GM19324 (cell line): ENCODE measurements around the gene ECM1.

ENCODE experiments used
- ATAC-seq: cut with Tn5 transposase; IDR thresholded peaks from one replicate; pipeline ENCODE4 v1.9.1; 2021; ENCODE audit warnings: mild to moderate bottlenecking, moderate library complexity; ENCODE audit not compliant: unreplicated experiment, low FRiP score

The ECM1 gene

DNA sequence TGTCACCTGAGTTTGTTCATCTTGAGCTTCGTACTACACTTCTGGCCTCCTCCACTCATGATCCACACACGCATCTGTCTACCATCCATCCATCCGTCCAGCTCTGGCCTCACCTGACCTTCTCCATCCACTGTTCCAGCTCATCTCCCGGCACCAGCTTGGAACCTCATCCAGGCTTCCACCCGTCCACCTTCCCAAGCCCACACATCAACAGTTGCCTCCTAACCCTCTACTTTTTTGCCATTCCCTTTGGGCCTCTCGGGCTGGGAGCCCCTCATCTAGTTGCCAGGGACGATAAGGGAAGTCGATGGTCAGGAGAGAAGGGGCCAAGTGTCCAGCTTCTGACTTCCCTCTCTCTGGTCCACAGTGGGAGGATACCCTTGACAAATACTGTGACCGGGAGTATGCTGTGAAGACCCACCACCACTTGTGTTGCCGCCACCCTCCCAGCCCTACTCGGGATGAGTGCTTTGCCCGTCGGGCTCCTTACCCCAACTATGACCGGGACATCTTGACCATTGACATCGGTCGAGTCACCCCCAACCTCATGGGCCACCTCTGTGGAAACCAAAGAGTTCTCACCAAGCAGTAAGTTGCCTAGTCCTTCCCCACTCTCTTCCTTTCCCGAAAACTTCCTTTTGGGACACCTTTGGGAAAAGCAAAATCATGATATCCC lies 4.2 kb downstream of the ECM1 start:
- no peak for ATAC-seq

- ATAC-seq: no peak
Measured at GRCh38 chr1:150512846-150513245, 4.9 kb downstream of the ECM1 start.

DNA sequence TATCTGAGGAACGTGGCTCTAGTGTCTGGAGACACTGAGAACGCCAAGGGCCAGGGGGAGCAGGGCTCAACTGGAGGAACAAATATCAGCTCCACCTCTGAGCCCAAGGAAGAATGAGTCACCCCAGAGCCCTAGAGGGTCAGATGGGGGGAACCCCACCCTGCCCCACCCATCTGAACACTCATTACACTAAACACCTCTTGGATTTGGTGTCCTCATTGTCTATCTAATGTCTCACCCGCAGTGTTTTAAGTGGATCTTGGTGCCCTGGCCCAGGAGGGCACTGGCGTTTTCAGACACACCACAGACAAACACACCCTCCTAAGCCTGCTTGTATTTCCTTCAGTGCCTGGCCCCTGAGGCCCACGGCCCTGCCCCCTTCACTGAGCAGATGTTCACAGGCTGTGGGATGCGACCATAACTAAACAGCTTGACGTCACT lies 5.5 kb downstream of the ECM1 start:
- no peak for ATAC-seq

DNA sequence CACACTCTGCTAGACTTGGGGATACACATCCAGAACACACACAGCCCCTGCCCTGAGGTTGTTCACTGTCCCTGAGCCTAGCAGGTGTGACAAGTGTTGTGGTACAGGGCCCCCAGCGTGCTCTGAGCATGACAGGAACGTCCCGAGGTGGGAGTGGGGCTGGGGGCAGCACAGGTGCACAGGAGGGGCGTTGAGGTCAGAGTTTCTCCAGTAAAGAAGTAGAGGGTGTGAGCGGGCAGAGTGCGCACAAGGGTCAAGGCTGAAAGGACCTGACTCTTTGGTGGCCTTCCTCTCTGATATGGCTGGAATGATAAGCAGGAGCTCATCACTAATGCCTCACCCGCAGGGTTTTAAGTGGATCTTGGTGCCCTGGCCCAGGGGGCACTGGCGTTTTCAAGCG lies 6.4 kb downstream of the ECM1 start:
- ATAC-seq: no peak

DNA sequence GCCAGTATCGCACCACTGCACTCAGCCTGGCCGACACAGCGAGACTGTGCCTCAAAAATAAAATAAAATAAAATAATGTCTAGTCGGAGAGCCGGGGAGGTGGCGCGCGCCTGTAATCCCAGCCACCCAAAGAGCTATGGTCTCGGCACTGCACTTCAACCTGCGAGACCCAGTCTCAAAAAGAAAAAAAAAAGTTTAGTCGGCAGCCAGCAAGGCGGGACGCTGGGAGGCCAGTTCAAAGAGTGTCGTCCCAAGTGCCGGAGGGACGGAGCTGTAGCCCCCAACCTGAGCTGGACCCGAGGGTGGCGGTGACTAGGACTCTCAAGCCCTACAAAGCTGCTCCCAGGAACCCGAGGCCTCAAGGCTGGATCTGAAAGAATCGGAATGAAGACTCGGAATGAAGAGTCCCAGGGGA lies 7.0 kb downstream of the ECM1 start:
- no peak for ATAC-seq

- peak; percentile 97 for ATAC-seq
Measured at GRCh38 chr1:150515328-150516049, 7.6 kb downstream of the ECM1 start, which contains the start of gene FALEC. Gene FALEC (plus strand): TSS chr1:150515752.

- ATAC-seq: no peak
Measured at GRCh38 chr1:150516050-150516591, 8.2 kb downstream of the ECM1 start.

DNA sequence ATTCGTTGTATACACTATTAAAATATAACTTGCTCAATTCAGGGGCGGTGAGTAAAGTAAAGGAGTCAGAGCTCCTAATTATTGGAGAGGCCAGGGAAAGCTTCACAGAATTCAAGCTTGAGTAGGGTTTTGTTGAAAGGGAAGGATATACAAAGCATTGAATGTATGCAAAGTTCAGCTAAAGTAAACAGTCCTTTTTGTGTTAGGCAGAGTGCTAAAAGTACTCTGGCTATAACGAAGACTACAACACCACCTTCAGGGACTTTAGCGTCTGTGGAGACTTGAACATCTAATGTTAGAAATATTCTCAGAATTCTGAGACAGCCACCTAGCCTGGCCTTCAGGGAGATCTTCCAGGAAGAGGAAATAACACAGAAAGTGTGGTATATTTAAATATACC lies 8.7 kb downstream of the ECM1 start:
- no peak for ATAC-seq

DNA sequence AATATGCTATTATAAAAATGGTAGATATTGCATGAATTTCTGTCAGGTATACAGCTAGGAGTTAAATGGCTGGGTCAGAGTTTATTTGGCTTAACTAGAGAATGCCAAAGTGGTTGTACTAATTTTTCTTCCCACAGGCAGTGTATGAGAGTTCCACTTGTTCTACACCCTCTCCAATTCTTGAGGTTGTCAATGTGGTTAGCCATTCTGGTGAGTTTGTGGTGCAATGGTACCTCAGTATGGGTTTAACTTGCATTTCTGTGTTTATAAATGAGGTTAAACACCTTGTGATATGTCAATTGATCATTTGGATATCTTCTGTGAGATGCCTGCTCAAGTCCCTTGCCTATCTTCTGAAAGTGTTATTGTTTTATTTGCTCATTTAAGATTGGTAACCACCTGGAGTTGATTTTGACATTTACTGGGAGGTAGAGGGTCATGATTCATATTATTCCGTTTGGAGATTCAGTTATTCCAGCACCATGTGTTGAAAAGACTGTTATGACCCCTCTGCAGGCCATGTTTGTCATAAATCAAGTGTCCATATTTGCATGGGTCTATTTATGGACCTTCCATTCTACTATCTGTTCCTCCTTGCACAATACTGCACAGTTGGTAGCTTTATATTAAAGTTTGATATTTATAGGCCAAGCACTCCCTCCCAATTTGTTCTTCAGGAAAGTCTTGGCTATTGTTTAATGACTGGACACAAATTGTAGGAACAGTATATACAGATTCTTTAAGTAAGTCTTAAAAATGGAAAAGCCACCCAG lies 13.5 kb downstream of the ECM1 start:
- no peak for ATAC-seq

GRCh38 chr1:150525348-150525747 lies 17.4 kb downstream of the ECM1 start:
- ATAC-seq: no peak

DNA sequence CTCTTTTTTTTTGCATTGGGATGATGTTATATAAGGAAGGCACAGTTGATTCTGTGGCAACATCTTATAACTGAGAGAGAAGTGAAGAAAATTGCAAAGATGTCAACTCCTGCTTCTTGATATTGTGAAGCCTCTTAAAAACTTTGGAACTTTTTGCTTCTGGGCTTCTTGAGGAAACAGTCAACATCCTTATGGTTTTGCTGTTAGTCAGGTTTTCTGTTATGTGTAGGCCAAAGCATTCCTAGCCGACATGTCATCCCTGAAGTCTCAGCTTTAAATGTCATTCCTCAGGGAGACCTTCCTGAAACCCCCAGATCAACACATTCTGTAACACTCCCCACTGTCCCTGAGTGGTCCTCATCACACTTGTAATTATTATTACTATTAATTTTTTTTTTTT lies 20.3 kb downstream of the ECM1 start:
- no peak for ATAC-seq

- no peak for ATAC-seq
Measured at GRCh38 chr1:150529017-150529416, 21.1 kb downstream of the ECM1 start.

DNA sequence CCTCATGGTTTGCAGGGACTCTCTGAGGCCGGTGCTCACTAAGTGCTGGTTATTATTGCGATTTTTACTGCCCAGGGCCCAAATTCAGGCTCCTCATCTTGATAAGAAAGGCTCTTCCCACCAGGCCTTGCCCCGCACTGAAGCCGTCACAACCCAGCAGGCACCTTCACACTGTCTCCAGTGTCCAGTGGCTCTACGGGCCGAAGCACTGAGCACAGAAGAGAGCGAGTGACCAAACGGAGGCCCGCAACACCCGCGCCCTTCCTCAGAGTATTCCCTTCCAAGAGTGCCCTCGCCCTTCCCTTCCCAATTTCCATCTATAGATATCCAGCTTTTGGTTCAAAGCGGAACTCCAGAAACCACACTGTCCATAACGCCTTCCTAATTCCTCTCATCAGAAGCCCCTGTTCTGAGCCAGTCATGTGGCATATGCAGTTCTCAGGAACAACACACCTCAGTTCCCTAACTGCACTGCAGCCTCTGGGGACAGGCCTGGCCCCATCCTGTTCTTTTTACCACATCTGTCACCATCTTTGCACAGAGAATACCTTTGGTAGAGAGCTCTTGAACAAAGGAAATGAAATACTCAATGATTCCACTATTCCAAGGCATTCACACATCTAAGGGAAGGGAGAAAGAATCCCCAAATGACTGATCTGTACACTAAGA lies 22.7 kb downstream of the ECM1 start:
- ATAC-seq: no peak

GRCh38 chr1:150532860-150533259 lies 25.0 kb downstream of the ECM1 start:
- ATAC-seq: no peak

- no peak for ATAC-seq
Measured at GRCh38 chr1:150534002-150534401, 26.1 kb downstream of the ECM1 start.

GRCh38 chr1:150535511-150536287 lies 27.8 kb downstream of the ECM1 start:
- no peak for ATAC-seq

GRCh38 chr1:150536836-150537731 lies 29.2 kb downstream of the ECM1 start:
- no peak for ATAC-seq

DNA sequence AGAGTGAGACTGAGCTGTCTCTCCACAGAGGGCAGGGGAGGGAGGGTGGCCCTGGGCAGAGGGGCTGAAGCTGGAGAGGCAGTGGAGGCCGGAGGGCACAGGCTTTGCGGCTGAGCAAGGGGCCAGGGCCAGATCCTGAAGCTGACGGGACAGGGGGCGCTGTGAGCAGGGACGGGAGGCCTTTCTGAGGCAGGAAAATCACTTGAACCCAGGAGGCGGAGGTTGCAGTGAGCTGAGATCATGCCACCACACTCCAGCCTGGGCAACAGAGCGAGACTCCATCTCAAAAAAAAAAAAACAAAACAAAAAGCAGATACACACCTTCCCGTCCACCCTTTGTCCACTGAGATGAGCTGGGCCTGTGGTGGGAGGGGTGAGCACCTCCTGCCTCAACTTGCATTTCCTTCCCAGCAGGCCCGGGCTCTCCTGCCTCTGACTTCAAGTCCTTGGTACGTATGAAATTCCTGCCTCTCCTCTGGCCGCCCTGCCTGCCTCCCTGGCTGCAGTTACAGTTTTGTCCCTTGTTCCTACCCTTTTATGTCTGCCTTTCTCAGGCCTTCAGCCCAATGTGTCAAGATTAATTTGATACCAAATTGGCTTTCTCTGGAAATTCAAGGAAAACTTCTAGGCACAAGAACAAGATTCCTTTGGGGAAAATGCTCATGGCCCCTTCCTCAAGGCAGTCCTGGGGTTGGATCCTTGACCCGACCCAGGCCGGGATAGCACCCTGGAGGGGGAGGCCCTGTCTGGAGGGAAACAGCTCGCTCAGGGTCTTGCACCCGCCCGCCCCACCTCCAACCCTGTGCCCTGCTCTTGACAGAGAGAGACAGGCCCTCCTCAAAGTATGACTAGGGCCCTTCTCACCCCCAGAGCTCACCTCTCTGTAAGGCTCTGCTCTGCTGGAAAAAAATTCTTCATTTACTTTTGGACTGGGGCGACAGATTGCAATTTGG lies 30.1 kb downstream of the ECM1 start:
- no peak for ATAC-seq
